ENCODE measurements around the gene BACH2.

The BACH2 gene

GRCh38 chr6:90026216-90026615, 270.4 kb downstream of the BACH2 start:
- no peak for TF ChIP-seq CTCF (conservative IDR thresholded peaks at IDR 0.05)
- TF ChIP-seq ZFX (IDR thresholded peaks at IDR 0.05): no peak
- no peak overlapping the region for H3K27ac ChIP-seq

- TF ChIP-seq ZFX (IDR thresholded peaks at IDR 0.05) (no peak), CTCF (conservative IDR thresholded peaks at IDR 0.05) (no peak)
- no peak overlapping the region for H3K27ac ChIP-seq
Measured at GRCh38 chr6:90025523-90026061, 271.1 kb downstream of the BACH2 start.

GRCh38 chr6:90024633-90025032, 272.0 kb downstream of the BACH2 start:
- no peak overlapping the region for H3K27ac ChIP-seq
- TF ChIP-seq CTCF (conservative IDR thresholded peaks at IDR 0.05) (no peak), ZFX (IDR thresholded peaks at IDR 0.05) (no peak)

- H3K27ac ChIP-seq: no peak overlapping the region
- TF ChIP-seq ZFX (IDR thresholded peaks at IDR 0.05) (no peak), CTCF (conservative IDR thresholded peaks at IDR 0.05) (no peak)
Measured at GRCh38 chr6:90021711-90022110, 274.9 kb downstream of the BACH2 start.

- TF ChIP-seq CTCF (conservative IDR thresholded peaks at IDR 0.05) (no peak), ZFX (IDR thresholded peaks at IDR 0.05) (no peak)
- no peak overlapping the region for H3K27ac ChIP-seq
Measured at GRCh38 chr6:90020746-90021145, 275.9 kb downstream of the BACH2 start.

GRCh38 chr6:90019216-90019615, 277.4 kb downstream of the BACH2 start:
- TF ChIP-seq CTCF (conservative IDR thresholded peaks at IDR 0.05) (no peak), ZFX (IDR thresholded peaks at IDR 0.05) (no peak)
- no peak overlapping the region for H3K27ac ChIP-seq

- TF ChIP-seq CTCF (conservative IDR thresholded peaks at IDR 0.05): no peak
- no peak for TF ChIP-seq ZFX (IDR thresholded peaks at IDR 0.05)
Measured at GRCh38 chr6:90015883-90016282, 280.8 kb downstream of the BACH2 start.

More at GRCh38 chr6:90015883-90016282, 280.8 kb downstream of the BACH2 start:
- no peak overlapping the region for H3K27ac ChIP-seq

All from C4-2B (cell line).